Measurements from ENCODE around the gene UIMC1.

DNA sequence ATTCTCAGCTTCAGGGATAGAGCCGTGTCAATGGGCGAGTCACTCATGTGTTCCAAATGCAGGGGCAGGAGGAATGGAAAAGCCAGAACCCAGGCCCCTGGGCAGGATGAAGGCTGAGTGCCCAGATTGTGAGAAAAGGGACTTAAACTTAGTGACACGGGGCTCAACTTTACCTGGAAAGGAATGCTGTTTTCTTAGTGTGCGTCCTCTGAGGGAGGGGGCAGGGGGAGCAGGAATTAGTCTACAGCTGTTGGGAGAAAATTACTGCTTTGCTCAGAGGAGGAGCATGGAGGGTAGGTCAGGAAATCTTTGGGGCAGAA is 122.0 kb downstream of the UIMC1 start:
- TF ChIP-seq, protein P1, sequence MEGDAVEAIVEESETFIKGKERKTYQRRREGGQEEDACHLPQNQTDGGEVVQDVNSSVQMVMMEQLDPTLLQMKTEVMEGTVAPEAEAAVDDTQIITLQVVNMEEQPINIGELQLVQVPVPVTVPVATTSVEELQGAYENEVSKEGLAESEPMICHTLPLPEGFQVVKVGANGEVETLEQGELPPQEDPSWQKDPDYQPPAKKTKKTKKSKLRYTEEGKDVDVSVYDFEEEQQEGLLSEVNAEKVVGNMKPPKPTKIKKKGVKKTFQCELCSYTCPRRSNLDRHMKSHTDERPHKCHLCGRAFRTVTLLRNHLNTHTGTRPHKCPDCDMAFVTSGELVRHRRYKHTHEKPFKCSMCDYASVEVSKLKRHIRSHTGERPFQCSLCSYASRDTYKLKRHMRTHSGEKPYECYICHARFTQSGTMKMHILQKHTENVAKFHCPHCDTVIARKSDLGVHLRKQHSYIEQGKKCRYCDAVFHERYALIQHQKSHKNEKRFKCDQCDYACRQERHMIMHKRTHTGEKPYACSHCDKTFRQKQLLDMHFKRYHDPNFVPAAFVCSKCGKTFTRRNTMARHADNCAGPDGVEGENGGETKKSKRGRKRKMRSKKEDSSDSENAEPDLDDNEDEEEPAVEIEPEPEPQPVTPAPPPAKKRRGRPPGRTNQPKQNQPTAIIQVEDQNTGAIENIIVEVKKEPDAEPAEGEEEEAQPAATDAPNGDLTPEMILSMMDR (IDR thresholded peaks at IDR 0.05) = no peak
- TF ChIP-seq POLR2A (IDR thresholded peaks at IDR 0.05) (no peak), POLR2AphosphoS5 (IDR thresholded peaks at IDR 0.05) (no peak)

Measured in stomach (tissue), 4 donors.